EH (cell line): ENCODE data around the gene PSD4.
A peak's percentile ranks its signal among the peaks of the same experiment; 100 is the strongest.

Source experiments
- DNase-seq: peaks from one replicate; pipeline ENCODE4 v3.0.0-alpha.2; 2015; ENCODE audit warnings: low read depth

Gene PSD4

DNA sequence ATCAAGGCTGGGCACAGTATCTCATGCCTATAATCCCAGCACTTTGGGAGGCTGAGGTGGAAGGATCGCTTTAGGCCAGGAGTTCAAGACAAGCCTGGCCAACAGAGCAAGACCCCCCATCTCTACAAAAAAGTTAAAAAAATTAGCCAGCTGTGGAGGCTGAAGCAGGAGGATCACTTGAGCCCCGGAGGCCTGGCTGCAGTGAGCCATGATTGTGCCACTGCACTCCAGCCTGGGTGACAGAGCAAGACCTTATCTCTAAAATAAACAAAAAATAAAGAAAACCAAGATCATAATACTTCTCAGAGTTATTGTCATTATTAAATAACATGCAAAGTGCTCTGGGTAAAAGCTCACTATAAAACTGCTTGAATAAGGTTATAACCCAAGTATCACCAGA lies 31.5 kb upstream of the PSD4 start:
- no peak for DNase-seq

GRCh38 chr2:113144259-113144658 lies 29.5 kb upstream of the PSD4 start:
- no peak for DNase-seq

DNA sequence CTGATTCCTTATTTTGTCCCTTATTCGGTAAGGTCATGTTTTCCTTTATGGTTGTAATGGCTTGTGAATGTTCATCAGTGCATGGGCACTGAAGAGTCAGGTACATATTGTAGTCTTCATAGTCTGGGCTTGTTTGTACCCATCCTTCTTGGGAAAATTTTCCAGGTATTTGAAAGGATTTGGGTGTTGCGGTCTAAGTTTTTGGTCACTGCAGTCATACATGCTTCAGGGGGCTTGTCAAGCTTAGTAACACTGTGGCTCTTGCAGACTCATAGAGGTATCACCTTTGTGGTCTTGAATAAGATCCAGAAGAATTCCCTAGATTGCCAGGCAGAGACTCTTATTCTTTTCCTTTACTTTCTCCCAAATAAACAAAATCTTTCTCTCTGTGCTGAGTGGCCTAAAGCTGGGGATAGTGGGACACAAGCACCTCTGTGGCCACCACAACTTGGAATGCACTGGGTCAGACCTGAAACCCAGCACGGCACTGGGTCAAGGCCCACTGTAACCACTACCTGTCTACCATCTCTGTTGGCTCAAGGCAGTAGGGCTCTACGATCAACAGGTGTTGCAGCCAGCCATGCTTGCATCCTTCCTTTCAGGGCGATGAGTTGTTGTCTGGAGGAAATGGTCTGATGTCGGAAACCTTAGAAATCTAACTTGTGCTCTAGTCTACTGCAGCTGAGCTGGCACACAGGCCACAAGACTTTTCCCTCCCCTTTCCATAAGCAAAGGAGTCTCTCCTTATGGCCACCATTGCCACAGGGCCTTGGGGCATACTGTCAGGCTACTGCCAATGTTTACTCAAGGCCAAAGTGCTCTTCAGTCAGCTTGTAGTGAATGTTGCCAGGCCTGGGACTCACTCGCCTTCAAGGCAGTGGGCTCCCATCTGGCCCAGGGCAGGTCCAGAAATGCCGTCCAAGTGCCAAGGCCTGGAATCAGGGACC lies 24.9 kb upstream of the PSD4 start:
- DNase-seq = no peak

DNA sequence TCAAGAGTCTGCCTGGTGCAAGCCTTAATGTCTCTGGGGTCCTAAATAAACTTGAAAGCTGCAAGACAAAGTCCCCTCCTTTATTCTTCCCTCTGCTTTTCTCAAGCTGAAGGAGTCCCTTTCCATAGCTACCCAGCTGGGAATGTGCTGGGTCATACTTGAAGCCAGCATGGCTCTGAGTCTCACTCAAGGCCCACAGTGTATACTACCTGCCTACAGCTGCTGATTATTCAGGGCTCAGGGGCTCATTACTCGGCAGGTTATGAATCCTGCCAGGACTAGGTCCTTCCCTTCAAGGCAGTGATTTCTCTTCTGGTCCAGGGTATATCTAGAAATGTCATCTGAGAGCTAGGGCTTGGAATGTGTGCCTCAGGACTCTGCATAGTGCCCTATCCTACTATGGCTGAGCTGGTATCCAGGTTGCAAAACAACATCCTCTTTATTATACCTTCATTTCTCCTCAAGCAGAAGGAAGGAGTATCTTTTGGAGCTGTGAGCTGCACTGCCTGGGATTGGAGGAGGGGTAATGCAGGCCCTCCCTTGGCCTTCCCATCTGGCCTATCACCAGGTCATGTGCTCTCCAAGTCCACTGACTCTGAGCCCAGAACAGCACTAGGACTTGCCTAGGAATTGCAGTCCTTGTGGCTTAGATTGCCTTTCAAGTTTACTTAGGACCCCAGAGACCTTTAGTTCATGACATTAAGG lies 24.1 kb upstream of the PSD4 start:
- no peak for DNase-seq

DNA sequence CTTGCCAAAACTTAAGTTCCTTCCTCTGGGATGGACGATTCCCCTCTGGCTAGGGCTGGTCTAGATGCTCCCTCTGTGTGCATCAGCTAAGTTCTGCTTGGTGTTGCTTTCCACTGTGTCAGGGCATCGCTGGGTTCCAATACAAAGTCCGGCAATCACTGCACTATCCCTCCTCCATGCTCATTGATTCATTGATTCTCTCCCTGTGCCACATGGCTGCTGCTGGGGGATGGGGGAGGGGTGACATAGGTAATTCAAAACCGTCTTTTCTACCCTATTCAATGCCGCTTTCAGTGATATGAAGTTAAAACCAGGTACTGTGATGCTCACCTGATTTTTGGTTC lies 23.5 kb upstream of the PSD4 start:
- DNase-seq = no peak

DNA sequence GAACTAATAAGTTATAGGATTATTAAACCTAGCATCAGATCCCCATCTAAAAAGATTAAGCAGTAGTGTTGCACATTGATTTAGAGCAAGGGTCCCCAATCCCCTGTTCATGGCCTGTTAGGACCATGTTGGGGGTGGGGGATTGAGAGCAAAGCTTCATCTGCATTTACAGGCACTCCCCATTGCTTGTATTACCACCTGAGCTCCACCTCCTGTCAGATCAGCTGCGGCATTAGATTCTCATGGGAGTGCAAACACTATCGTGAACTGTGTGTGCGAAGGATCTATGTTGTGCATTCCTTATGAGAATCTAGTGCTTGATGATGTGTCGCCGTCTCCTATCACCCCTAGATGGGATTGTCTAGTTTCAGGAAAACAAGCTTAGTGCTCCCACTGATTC lies 18.4 kb upstream of the PSD4 start:
- no peak for DNase-seq

- no peak for DNase-seq
Observed at GRCh38 chr2:113156278-113157117, 17.3 kb upstream of the PSD4 start.

- peak; percentile 41 for DNase-seq
Observed at GRCh38 chr2:113157118-113157896, 16.5 kb upstream of the PSD4 start.

DNA sequence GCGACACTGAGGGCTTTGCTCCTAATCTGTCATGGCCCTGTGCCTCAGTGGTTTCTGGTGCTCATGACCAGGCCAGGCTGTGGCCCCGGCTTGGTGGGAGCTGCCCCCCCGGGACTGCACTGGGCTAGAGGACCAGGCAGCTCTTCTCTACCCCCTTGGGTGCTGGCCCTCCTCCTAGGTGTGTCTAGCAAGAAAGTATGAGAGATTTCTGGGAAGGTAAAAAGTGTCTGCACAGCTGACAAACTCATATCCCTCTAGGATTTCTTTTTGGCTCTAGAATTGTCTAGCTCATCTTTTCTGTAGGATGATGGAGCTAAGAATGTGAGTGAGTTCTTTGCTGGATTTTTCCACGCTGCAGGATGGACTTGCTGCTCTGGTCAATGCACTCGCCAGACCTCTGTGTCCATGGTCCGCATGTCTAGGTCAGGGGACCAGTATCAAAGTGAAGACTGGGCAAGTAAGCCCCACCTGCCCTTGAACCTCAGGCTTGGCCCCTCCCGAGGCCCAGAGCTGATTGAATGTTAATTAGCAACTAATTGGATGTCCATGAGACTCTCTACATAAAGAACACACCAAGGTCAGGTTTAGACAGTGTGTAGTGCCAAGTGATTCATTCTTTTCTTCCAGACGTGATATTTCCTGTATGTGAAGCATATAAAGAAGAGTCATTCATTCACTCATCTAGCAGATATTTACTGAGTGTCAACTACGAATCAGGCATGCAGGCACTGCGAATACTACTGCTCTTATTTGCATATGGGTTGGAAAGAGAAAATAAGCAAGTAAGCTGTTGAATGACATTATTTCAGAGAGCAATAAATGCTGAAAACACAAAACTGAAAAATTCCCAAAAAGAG lies 15.6 kb upstream of the PSD4 start:
- DNase-seq = peak; percentile 81

DNA sequence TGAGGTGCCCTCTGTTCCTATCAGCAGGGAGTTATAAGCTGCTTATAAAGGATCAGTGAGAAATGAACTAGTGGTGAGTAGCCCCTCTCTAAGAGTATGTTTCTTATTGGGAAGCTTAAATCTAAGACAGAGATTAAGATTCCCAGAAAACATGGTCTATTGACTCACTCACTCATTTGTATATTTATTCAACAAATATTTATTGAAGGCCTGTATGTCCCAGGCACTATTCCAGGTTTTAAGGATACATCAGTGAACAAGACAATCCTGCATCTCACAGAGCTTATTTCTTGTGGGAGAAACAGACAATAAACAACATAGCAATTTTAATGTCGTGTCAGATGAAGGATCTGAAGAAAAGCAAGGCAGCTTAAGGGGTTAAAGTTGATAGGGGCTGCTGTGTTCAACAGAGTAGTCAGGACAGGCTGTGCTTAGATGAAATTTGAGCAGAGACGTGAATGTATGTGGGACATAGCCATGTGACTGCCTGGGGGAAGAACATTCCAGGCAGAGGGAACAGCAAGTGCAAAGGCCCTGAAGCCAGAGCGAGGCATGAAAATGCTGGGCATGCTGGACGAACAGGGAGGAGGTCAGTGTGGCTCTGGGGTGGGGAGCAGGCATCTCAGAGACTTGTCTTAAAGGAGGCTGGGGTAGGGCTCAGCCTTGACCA lies 14.8 kb upstream of the PSD4 start:
- peak; percentile 70 for DNase-seq

DNA sequence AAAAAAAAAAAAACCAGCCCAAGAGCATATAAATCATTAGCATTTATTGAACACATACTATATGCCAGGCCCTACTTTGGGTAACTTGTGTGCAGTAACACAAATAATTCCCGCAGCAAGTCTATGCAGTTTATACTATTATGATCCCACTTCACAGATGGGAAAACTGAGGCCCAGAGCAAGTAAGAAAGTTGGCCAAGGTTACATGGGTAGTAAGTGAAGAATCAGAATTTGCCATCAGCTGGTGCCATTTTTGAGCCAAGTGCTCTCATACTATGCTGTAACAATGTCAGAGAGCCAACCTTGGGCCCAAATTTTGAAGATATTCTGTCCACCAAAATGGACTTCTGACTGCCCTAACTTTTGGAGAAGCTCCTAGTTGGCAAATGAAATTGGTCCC lies 13.5 kb upstream of the PSD4 start:
- DNase-seq = no peak

- no peak for DNase-seq
Observed at GRCh38 chr2:113160962-113161361, 12.8 kb upstream of the PSD4 start.

DNA sequence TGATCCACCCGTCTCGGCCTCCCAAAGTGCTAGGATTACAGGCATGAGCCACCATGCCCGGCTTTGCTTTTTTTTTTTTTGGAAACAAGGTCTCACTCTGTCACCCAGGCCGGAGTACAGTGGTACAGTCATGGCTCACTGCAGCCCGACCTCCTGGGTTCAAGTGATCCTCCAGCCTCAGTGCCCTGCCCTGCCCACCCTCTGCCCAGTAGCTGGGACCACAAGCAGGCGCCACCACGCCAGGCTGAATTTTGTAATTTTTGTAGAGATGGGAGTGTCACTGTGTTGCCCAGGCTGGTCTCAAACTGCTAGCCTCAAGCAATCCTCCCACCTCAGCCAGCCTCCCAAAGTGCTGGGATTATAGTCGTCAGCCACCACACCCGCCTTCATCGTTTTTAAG lies 11.6 kb upstream of the PSD4 start:
- DNase-seq = no peak

DNA sequence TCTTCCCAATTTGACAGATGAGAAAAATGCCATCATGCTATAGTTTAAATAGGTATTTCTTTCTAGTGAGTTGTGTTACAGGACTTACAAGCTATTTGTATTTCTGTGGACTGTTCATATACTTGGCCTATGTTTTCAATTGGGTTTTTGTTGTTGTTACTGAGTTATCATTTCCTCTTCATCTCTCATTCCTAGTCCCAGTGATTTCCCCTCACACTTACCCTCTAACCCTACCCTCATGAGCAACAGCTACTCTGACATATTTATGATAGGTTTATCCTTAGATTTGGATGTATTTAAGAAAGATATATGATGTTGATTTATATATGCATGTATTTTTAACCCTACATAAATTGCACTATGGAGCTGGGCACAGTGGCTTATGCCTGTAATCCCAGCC lies 10.9 kb upstream of the PSD4 start:
- no peak for DNase-seq

GRCh38 chr2:113164215-113164929 lies 9.4 kb upstream of the PSD4 start:
- no peak for DNase-seq

- DNase-seq = no peak
Observed at GRCh38 chr2:113164930-113165585, 8.7 kb upstream of the PSD4 start.

- no peak for DNase-seq
Observed at GRCh38 chr2:113166187-113166645, 7.6 kb upstream of the PSD4 start.

- no peak for DNase-seq
Observed at GRCh38 chr2:113167115-113167932, 6.4 kb upstream of the PSD4 start.
